Embryonic facial prominence (tissue), 1 donor: ENCODE data around the gene CLDN19.
"Not testable (repeated sequence)": the region's sequence is repeated elsewhere in the genome, so short reads cannot be mapped to it uniquely, and the experiment has no call there.

Source experiments
- DNase-seq: peaks from one replicate; pipeline ENCODE4 v3.0.0-alpha.2; 2016; ENCODE audit errors: extremely low spot score

Gene CLDN19

DNA sequence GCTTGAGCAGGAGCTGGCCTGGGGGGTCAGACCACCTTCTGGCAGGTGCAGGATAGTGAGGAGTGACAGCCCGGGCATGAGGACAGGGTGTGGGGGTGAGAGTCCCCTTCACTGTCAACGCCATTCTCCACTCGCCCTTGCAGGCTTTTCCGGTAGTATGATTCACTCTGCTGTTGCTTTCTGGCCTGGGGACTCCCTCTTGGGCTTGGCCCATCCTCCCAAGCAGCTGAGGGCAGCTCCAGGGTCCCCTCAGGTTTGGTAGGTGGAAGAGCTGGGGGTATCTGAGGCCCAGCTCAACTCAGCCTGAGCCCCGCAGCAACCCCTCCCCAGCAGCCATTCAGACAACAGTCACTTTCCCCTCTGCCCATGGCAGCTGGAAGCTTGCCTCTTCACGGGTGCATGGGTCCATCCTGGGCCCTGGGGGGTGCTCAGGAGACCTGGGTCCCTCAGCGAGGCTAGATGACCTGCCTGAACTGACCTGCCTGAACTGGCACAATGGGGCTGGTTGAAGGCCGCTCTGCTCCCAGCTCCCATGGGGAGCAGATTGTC, 1.3 kb downstream of the CLDN19 start:
- DNase-seq, result no peak

DNA sequence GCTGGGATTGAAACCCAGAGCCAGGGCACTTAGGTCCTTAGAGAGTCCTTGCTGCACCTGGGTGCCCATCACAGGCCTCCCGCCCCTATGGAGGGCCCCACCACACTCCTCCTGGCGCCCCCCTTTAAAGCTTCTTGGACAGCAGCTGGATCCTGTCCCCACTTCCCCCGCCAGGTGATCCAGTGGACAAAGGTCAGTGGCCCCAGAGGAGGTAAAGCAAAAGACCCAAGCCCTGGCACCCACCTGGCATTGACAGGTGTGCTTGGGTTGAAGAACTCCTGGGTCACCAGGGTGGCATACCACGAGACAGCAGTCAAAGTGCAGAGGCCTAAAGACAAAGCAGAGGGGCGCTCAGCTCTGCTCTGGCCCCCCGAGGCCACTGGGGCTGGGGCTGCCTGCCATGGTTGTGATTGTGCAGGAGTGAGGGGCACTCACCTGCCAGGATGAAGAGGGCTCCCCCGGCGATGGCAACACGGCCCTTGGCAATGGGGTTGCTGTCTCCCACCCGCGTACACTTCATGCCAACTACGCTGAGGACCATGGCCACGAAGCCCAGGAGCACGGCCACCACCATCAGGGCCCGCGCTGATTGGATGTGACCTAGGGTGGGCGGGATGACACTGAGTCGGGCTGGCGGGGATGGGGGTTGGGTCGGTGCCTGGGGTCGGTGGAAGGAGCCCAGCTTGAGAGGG, 1.9 kb downstream of the CLDN19 start:
- DNase-seq, result no peak

DNA sequence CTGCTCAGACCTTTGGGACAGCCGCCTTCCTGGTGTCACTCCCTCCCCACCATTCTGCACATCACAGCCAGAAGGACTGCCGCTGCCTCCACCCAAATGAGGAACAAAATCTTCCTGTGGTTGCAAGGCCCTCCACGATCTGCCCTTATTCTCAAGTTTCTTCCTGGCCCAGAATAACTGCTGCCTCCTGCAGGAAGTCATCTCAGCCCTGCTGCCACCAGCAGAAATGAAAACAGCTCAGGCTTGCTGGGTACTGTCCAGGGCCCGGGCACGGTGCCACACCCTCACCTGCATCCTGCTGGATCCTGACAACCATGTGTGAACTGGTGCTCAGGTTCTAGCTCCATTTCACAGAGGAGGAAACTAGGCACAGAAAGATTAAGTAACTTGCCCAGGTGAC, 2.8 kb downstream of the CLDN19 start:
- DNase-seq, result no peak

DNA sequence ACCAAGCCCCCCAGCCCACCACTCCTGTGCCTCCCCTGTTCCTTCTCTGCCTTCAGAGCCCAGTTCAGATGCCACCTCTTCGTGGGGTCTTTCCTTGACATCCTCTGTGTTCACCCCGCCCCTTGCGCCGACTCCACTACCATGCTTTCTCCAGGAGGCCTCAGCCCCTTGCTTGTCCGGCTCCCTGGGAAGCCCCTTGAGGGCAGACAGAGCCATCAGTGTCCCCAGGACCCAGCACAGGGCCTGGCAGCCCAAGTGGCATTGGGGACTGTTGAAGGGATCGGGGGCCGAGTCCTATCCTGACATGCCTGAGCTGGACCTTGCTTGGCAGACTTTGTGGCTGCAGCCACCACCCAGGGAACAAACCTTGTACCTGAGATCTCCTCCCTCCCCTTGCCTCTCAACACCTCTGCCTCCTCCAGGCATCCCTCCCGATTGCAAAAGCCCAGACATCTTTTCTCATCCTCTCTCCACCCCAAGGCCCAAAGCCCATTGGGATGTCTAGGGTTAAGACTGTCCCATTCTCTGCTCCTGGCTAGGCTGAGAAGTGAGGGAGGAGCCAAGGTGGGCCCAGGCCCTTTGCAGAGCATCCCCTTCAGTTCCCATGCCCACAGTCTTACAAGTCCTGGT, 3.4 kb downstream of the CLDN19 start:
- DNase-seq, result no peak

DNA sequence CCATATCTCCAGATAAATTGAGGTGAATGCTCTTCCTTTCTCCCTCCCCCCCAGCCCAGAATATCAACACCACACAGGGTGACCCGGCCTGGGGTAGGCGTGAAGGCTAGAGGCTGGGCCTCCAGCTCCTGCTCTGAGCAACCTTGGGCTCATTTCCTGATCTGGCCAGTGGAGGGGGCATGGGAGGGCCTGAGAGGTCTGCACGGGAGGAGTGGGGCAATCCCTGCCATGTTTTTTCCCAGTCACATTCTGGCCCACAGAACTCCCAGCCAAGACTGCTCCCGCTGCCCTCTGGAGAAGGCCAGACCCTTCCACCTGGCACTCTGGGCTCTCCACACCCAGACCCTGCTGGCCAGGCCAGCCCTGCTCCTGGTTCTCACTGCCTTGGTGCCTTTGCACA, 3.9 kb downstream of the CLDN19 start:
- DNase-seq, result no peak

DNA sequence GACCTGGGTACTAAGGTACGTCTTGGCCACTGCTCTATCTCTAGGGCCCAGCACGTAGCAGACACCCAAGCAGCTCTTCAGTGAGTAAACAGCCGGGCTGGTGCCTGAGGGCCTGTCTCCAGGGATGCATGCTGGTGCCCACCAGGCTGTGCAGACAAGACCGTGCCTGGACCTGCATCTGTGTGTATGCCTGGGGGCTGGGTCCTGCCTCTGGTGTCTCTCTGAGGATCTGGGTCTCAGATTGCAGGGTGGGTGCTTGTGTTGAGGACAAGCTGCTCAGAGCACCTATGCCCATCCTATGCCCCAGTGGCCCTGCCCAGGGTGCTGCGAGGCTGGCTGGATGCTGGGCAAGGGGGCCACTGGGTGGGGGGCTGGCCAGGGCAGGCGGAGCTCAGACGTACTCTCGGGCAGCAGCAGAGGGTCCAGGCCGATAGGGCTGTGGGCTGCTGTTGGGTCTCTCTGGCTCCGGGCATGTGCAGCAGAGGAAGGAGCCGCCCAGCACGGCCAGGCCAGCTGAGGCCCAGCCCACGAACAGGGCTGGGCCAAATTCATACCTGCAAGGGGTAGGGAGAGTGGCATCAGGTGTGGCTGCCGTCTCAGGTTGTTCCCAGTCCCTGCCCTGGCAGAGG, 4.4 kb downstream of the CLDN19 start:
- no peak for DNase-seq

DNA sequence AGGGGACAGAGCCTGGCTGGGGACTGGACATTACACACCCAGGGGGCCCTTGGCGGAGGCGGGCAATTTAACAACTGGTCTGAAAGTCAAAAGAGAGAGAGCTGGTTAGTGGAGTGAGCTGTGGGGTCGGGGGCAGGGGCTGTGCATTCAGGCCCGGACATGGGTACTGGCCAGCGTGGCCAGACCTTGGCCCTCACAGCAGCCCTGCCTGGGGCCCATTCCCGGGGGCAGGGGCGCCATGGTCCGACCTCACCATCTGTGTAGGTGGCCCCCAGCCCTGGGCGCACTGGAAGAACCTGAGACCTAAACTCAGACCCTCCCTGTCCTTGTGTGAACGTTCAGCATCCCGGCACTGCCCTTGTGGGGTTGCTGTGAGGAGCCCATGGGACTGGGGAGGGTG, 5.0 kb downstream of the CLDN19 start:
- no peak for DNase-seq

DNA sequence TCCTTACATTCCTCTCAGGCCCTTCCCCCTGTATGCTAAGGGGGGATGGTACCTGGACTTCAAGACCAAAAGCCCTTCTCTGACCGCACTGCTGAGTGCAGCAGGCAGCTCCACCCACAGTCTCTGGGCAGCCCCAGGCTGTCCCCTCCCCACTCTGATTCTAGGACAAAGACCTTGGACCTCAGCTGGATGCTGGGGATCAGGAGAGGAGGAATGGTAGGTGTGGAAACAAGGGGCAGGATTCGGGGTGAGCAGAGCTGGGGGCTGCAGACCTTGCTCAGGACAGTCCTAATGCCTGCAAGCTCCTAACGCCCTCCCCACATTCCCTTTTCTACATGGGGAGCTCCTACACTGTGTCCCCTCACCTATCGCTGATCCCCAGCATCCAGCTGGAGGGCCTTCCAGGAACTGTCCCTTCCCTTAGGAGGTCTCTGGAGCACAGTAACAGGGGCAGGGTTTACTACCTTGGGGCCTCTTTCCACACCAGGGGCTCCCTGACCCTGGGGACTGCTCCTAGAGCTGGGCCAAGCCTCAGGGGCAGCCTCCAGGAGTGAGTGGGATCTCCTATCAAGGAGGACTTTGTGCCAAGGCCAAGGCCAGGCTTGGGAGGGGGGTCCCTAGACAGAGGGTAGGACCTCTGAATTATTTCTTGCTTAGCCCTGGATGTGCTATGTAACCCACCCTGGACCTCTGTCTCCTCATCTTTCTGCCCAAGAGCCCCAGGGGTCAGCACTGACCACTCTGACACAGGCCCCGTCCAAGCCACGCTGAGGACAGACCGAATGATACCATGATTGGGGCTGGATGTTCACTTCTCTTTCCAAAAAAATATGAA, 5.6 kb downstream of the CLDN19 start:
- DNase-seq, result no peak

DNA sequence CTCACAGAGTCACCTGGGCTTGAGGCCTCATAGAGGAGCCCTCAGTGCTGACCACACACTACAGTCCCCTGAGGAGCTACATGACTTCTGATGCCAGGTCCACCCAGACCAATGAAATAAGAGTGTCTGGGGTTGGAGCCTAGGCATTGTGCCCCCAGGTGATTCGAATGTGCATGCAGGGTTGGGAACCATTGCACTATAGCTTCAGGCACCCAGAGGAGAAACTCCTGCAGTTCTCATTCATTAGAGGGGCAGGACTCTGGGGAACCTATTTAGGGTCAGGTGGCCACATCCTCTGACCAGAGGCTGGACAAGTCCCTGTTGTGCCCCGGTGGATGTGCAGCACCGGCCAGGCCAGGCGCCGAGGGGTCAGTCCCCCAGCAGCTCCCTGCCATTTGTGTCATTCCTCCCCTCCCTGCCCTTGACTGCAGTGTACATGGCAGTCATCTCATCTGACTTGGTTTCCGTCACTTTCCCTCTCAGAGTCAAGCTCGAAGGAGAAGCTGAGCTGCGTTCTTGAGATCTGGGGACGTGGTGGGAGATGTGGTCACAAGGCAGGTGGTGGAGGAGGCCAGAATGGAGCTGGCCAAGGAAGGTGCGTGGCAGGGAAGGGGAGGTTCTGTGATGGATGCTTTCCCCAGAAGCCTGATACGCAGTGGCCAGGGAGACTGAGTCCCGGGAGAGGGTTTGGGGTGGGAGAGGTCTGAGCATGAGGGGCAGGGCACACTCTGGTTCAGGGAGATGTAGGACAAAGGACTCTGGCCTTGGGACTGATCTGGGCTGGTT, 6.4 kb downstream of the CLDN19 start:
- DNase-seq, result no peak

DNA sequence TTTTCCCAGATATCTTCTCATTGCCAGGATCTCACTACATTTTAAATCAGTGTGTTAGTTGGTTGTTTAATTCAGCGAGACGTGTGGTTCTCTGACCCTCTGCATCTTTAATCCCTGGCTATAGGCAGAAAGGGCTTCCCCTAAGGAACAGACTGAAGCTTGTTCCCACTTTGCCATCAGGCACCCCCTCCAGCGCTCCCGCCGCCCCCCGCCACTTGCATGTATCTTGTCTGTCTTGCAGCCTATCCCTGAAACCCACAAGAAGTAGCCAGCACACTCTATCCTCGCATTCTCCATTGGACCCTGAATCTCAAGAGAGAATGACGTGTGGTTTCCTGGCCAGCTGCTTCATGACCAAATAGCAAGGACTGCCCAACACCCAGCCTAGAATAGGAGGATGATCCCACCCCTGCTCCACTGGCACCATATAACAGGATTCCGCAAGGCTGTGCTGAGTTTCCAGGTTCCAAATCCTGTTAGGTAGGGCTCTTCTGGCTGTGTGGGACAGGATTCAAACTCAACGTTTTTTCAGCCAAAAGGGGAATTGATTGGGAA, 7.8 kb downstream of the CLDN19 start:
- DNase-seq, result no peak

DNA sequence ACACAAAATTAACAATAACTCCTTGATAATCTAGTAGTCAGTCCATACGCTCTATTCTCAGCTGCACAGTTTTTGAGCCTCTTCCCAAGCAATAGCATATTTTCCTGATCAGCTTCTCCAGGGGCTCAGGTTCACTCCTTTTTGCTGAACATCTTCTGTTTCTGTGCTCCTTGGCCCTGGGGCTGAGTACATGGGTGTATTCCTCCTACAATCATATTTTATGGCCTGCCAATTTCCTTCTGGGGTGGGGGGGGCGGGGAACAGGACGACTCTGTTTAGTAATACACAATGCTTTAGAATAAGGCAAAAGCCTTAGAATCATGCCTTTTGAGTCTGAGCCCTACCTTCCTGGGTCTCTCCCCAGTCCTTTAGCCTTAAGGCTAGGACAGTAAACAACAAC, 8.5 kb downstream of the CLDN19 start:
- DNase-seq, result no peak

DNA sequence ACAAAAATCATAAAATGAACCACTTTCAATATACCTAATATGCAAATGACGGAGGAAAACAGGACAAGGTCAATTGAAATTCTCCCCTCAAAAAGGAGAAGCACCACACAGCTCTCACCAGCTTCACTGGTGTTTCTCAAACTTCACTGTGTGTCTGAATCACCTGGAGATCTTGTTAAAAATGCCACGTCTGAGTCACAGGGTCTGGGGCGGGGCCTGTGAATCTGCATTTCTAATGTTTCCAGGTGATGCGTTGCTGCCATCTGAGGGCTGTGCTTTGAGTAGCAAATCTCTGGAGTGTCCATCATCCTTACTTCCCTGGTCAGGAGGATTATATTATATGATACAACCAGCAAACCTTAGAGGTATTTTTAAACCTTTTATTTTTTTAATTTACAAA, 9.0 kb downstream of the CLDN19 start:
- no peak for DNase-seq

DNA sequence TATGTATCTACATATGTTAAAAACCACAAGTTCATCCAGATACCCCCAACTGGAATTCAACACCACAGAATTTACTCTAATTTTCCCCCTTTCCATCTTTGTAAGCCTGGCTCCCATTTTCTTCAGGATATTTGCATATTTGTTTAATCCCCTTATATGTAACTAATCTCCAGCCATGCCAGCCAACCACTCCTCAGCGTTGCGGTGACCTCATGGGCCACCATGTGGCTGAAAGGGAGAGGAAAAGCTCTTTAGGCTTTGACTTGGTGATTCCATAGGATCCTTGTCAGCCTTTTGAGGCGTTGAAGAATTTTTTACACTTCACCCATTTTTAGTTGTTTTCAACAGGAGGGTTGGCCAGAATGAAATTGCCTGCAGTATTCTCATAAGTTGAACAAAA, 10.0 kb downstream of the CLDN19 start:
- no peak for DNase-seq

DNA sequence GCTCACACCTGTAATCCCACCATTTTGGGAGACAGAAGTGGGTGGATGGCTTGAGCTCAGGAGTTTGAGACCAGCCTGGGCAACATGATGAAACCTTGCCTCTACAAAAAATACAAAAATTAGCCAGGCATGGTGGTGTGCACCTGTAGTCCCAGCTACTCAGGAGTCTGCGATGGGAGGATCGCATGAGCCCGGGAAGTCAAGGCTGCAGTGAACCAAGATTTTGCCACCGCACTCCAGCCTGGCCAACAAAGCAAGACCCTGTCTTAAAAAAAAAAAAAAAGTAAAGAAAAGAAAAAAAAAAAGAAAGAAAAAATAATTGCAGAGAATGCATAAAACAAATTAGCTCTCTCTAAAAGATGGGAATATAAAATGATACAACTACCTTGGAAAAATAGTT, 14.2 kb downstream of the CLDN19 start:
- not testable (repeated sequence) for DNase-seq

DNA sequence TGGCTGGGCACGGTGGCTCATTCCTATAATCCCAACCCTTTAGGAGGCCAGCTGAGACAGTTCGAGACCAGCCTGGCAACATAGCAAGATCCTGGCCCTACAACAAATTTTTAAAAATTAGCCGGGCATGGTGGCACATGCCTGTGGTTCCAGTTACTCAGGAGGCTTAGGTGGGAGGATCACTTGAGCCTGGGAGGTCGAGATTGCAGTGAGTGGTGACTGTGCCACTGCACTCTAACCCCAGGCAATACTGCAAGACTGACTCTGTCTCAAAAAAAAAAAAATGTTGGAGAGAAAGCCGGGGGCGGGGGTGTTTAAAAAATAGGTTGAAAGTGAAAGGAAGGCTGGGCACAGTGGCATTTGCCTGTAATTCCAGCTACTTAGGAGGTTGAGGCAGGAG, 16.5 kb downstream of the CLDN19 start:
- no peak for DNase-seq

DNA sequence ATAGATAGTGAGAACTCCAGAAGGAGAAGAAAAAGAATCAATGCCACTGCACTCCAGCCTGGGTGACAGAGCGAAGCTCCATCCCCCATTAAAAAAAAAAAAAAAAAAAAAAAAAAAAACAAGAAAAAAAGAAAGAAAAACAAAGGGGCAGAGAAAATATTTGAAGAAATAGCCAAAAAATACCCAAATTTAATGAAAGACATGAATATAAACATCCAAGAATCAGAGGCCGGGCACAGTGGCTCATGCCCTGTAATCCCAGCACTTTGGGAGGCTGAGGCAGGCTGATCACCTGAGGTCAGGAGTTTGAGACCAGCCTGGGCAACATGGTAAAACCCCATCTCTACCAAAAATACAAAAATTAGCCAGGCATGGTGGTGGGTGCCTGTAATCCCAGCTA, 17.6 kb downstream of the CLDN19 start:
- DNase-seq, result not testable (repeated sequence)

DNA sequence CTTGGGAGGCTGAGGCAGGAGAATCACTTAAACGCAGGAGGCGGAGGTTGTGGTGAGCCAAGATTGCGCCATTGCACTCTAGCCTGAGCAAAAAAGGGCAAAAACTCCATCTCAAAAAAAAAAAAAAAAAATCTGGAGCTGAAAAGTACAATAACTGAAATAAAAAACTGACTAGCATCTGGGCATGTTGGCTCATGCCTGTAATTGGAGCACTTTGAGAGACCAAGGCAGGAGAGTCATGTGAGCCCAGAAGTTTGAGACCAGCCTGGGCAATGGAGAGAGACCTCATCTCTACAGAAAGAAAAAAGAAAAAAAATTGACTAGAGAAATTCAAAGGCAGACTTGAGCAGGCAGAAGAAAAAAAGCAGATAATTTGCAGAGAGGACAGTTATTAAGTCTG, 18.1 kb downstream of the CLDN19 start:
- DNase-seq, result no peak

DNA sequence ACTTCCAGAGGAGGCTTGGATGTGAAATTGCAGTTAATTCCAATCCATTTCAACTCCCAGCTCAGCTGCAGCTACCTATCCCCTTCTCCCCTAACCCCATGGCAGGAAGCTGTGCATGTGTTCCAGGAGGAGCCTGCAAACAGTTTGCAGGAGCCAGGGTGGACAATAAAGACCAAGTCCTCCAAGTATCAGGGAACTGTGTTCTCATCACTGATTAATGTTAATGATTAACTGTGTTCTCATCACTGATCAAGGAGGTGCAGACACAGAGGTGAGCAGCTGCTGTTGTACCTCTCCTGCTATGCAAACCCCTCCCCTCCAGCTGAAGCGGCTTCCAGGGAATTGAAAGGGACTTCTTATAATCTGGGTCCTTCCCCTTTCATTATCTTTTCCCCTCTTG, 19.2 kb downstream of the CLDN19 start:
- DNase-seq, result no peak

DNA sequence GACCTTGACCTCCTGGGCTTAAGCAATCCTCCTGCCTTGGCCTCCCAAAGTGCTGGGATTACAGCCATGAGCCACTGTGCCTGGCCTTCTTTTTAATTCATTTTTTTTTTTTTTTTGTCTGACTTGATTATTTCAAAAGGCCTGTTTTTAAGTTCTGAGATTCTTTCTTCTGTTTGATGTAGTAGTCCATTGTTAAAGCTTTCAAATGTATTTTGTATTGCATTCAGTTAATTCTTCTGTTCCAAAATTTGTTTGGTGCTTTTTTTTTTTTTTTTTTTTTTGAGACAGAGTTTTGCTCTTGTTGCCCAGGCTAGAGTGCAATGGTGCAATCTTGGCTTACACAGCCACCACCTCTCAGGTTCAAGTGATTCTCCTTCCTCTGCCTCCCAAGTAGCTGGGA, 25.6 kb downstream of the CLDN19 start:
- DNase-seq, result not testable (repeated sequence)

DNA sequence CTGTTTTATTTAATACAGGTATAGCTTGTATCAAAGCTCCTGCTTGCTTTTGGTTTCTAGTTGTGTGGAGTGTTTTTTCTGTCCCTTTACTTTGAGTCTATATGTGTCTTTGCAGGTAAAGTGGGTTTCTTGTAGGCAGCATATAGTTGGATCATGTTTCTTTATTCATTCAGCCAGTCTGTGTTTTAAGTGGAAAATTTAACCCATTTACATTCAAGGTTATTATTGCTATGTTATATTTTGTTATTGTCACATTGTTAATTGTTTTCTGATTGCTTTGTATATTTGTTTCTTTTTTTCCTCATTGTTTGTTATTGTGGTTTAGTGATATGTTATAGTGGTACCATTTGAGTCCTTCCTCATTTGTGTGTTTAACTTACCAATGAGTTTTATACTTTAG, 26.7 kb downstream of the CLDN19 start:
- no peak for DNase-seq

DNA sequence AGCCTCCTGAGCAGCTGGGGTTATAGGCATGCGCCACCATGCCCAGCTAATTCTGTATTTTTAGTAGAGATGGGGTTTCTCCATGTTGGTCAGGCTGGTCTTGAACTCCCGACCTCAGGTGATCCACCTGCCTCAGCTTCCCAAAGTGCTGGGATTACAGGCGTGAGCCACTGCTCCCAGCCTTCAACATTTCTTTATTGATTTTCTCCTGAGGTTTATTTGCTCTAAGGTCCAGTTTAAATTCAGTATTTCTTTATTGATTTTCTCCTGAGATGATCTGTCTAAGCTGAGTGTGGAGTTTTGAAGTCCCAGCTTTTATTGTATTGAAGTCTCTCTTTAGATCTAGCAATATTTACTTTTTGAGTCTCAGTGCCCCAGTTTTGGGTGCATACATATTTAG, 27.2 kb downstream of the CLDN19 start:
- not testable (repeated sequence) for DNase-seq
